ENCODE results near the gene VASN. TPM values are rescaled to one million over a fixed set of nuclear protein-coding genes. Genes with fewer than 3 reads are reported as not detected.

The VASN gene
- total and polyA plus RNA-seq, 9 of the 15 experiments (the other 6 are each of a cell fraction or from before 2014, with no cell fraction given): 0.01 to 2.5 (median 0.41) TPM; not detected in 1

DNA sequence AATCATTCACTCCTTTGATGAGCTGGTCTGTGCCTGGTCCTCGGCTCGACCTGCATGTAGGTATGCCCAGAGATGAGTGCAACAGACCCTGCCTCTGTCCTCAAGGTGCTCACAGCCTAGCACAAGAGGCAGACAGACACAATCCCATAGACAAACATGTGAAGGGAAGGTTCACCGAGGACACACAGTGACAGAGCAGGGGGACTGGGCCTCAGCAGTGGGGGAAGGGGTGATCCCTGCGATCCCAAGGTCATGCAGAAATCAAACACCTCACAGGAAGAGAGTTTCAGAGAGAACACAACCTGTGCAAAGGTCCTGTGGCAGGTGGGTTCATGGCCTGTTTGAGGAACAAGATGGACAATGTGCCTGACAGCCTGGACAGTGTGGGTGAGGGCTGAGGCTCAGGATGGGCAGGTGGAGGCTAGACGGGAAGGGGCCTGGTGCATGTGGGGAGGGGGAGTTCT, 4.2 kb upstream of the VASN start:
- peaks cover 26 to 65% of the 10 kb centered on the region in 2 experiments for H3K4me1 ChIP-seq (replicated peaks in 1 of 2; ENCODE audit: control insufficient read depth in 2 of 2, insufficient read depth in 2 of 2, low read length in 2 of 2)
- in situ Hi-C loops (cut with MboI): no loop called here
- no TSS peak for BruUV-seq (replicated peaks)

More for the DNA sequence above, 4.2 kb upstream of the VASN start:
- FAIRE-seq (no peak), DNase-seq (ENCODE audit: extremely low read depth in 1 of 4, low spot score in 3 of 4) (peak in 1 of 4 experiments; percentile 29), ATAC-seq (no peak)
- WGBS (ENCODE audit: insufficient coverage, low coverage, missing lambda C conversion rate): 79% methylated on average over 5 of the region's 5 CpGs
- POLR2A ChIA-PET: no interaction called here
- Histone ChIP-seq H3K9me3 (replicated peaks; ENCODE audit: control insufficient read depth, insufficient read depth, low read depth, low read length) (no peaks in the 10 kb centered on the region), H3K27ac (ENCODE audit: extremely low read depth, low read depth, low read length) (no peak overlapping the region), H3K9me1 (ENCODE audit: control insufficient read depth, insufficient read depth, low read length) (no peaks in the 10 kb centered on the region), H3K79me2 (ENCODE audit: control insufficient read depth, insufficient read depth, low read length) (peaks cover 7% of the 10 kb centered on the region), H3K4me2 (ENCODE audit: insufficient read depth, low read length) (no peak overlapping the region), H2AFZ (ENCODE audit: low read depth, low read length) (no peak overlapping the region), H3K36me3 (ENCODE audit: control insufficient read depth, insufficient read depth, low read length) (peaks cover 28% of the 10 kb centered on the region; the same call in 2 of the 3 replicates), H4K20me1 (replicated peaks; ENCODE audit: control insufficient read depth, insufficient read depth, low read length) (0 out of 2 replicates have a peak, but pooled peaks cover 2% of the 10 kb centered on the region), H3K9ac (ENCODE audit: insufficient read depth in 1 of 2, low read depth in 2 of 2, low read length in 2 of 2) (peak overlapping the region in 1 of 2 experiments; percentile 79; a peak in 2 of 4 replicates), H3K27me3 (ENCODE audit: control insufficient read depth in 2 of 2, insufficient read depth in 2 of 2, low read length in 2 of 2) (no peaks in the 10 kb centered on the region), H3K4me3 (no peak overlapping the region)
- intact Hi-C loops (cut with micrococcal nuclease): no loop called here
- CTCF ChIA-PET (ENCODE audit: low intra/inter-chr PET ratio): no interaction called here
- TF ChIP-seq, protein P1, sequence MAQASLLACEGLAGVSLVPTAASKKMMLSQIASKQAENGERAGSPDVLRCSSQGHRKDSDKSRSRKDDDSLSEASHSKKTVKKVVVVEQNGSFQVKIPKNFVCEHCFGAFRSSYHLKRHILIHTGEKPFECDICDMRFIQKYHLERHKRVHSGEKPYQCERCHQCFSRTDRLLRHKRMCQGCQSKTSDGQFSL (CRISPR knock-in tag; IDR thresholded peaks at IDR 0.05): no peak
- TF ChIP-seq, protein P1 (tag; IDR thresholded peaks at IDR 0.05): no peak
- TF ChIP-seq EZH2 (IDR thresholded peaks at IDR 0.05; ENCODE audit: borderline replicate concordance, low read depth, low read length): no peak
- TF ChIP-seq, protein P2, sequence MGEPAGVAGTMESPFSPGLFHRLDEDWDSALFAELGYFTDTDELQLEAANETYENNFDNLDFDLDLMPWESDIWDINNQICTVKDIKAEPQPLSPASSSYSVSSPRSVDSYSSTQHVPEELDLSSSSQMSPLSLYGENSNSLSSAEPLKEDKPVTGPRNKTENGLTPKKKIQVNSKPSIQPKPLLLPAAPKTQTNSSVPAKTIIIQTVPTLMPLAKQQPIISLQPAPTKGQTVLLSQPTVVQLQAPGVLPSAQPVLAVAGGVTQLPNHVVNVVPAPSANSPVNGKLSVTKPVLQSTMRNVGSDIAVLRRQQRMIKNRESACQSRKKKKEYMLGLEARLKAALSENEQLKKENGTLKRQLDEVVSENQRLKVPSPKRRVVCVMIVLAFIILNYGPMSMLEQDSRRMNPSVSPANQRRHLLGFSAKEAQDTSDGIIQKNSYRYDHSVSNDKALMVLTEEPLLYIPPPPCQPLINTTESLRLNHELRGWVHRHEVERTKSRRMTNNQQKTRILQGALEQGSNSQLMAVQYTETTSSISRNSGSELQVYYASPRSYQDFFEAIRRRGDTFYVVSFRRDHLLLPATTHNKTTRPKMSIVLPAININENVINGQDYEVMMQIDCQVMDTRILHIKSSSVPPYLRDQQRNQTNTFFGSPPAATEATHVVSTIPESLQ (CRISPR knock-in tag; IDR thresholded peaks at IDR 0.05): no peak
- TF ChIP-seq SMARCA5 (IDR thresholded peaks at IDR 0.05): 0 out of 2 replicates have a peak, but pooled peaks have one; percentile 42
- TF ChIP-seq, protein P3, sequence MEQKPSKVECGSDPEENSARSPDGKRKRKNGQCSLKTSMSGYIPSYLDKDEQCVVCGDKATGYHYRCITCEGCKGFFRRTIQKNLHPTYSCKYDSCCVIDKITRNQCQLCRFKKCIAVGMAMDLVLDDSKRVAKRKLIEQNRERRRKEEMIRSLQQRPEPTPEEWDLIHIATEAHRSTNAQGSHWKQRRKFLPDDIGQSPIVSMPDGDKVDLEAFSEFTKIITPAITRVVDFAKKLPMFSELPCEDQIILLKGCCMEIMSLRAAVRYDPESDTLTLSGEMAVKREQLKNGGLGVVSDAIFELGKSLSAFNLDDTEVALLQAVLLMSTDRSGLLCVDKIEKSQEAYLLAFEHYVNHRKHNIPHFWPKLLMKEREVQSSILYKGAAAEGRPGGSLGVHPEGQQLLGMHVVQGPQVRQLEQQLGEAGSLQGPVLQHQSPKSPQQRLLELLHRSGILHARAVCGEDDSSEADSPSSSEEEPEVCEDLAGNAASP (IDR thresholded peaks at IDR 0.05): no peak
- 0 out of 2 replicates have a peak, but pooled peaks have one; percentile 19 for TF ChIP-seq PTBP1 (IDR thresholded peaks at IDR 0.05; ENCODE audit: low read depth, low read length)
- TF ChIP-seq RBM25 (IDR thresholded peaks at IDR 0.05; ENCODE audit: low read depth, low read length, severe bottlenecking): peak; percentile 61
- TF ChIP-seq BCOR (IDR thresholded peaks at IDR 0.05): peak; percentile 26; the same call in 1 of the 2 replicates

Measured in K562 (cell line).